Stimulated activated CD4-positive, alpha-beta T cell treated with anti-CD3 and anti-CD28 coated beads, Interleukin-12 subunit alpha, Interleukin-12 subunit beta, amount 100 ng/mL, for 4 hours (primary cell): ENCODE results near the gene NKX2-2.

Experiments
- DNase-seq: peaks from one replicate; pipeline ENCODE4 v3.0.0-alpha.2; 2020

NKX2-2 gene

GRCh38 chr20:21513881-21514540 is at the start of gene NKX2-2:
TSS of gene NKX2-2 (minus strand) at chr20:21514064. CDS start at chr20:21513669, 395 bp downstream.
- no peak for DNase-seq

DNA sequence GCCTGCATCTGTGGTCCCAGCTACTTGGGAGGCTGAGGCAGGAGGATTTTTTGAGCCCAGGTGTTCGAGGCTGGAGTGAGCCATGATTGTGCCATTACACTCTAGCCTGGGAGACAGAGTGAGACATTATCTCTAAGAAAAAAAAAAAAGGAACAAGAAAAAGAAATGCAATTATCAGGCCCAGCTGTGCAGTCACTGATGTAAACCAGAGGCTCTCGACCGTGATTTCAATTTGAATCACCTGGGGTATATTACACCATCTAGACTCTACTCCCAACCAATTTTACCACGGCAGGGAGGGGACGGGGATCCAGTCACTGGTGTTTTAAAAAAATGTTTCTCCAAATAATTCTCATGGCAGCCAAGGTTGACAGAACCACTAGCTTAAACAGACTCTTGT is 48.8 kb upstream of the NKX2-2 start:
- no peak for DNase-seq

- DNase-seq = no peak
Observed at GRCh38 chr20:21559305-21559704, 45.4 kb upstream of the NKX2-2 start.

DNA sequence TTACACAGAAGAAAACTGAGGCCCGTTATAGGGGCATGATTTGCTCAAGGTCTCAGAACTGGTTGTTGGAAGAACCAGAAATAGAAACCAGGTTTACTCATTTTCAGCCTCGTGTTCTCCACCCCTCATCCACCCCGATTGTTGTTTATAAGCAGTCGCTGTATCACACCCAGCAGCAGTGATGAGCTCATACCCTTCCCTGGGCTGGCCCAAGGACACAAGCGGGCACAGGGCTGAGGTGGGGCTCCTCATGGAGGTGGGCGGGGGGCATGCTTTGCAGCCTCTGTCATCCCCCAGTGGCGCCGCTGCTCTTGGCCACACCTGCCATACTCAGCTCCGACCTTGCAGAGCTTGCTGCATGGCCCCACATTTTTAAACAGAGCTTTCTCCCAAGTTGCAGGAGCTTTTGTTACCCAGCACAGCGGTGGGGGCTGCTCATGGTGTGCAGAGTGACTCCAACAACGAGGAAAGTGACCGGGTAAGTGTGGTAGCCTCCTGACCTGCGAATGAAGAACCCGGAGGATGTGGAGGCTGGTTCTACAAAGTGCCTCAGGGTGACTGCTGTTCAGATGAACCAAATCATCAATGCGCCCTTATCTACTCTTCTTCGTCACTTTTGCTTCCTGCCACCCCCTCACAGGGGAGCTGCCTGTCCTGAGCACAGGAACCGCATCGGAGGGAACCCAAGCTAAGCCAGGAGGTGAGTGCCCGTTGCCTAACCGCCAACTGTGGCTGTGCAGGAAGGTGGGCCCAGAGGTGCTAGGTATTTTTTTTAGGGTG is 43.6 kb upstream of the NKX2-2 start:
- no peak for DNase-seq

GRCh38 chr20:21556398-21556797 is 42.5 kb upstream of the NKX2-2 start:
- no peak for DNase-seq

- DNase-seq = no peak
Observed at GRCh38 chr20:21555470-21556120, 41.7 kb upstream of the NKX2-2 start.

DNA sequence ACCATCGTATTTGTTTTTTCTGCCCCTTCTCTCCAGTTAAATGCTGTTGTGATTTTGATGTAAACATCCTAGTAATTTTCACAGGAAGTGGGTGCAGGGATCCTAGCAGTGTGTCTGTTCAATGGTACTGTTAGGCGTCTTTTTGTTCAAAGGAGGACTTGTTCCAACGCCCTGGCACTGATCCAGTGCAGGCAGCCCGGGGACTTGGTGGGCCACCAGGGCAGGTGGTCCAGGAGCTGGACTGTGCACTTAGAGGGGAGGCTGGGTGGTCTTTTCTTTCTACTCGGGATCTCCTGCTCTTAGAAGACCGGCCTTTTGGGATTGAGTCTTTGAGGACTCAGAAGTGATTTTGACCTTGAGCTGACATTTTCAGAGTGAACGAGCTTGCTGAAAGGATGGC is 41.1 kb upstream of the NKX2-2 start:
- no peak for DNase-seq

DNA sequence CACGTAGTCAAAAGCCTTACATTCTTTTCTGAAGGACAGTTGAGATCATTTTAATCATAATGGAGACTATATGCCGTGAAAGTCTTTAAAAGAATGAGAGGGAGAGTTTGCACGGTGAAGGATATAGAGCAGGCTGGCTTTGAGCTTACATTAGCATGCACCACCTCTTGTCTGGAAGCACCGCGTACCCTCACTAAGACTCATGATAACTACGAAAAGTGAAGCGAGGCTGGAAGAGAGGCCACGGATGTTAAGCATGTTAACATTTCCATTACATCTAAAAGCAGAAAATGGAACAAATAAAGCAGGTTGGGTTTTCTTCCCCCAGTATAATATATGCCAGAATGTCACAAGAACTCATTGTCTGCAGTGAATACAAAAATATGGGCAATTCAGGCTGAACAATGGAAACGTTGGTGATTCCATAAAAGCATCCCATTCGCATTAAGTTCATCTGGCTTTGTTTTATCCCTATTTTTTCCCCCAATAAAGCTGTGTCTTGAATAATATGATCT is 40.6 kb upstream of the NKX2-2 start:
- no peak for DNase-seq

DNA sequence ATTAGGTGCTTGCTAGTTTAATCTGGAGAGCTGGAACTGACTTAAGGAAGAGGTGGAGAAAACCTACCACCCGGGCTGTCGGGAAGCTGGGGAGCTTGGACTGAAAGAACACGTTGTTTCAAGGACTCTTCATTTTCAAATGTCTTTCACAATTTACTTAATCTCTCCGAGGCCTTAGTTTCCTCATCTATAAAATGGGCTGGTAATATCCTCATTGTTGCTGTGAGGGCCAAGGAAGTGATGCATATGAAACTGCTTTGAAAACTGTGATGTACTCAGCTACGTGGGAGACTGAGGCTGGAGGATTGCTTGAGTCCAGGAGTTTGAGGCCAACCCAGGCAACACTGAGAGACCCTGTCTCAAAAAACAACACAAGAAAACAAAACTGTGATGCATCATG is 36.7 kb upstream of the NKX2-2 start:
- no peak for DNase-seq

DNA sequence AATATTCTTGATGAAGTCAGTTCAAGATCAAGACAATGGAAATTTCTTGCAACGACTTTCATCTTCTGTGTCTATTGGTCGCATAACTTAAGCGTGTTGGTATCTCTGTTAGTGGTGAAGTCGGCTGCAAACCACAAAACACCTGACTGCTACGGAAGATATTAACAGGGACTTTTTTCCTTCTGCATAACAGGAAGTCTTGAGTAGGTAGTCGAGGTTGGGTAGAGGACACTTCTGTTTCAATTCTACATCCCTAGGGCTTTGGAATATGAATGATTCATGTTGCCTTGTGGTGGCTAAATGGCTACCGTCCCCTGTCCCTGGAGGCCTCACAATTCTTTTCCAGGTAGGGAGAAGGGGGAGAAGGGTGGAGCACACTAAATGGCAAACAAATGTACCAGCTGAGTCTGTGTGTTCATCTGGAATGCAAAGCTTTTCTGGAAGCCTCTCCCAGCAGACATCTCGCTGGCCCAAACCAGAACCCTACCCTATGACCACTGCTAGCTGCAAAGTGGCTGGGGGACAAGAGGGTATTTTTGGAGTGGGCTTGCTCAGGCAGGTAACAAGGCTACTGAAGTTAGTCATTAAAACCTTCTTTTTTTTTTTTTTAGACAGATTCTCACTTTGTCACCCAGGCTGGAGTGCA is 34.6 kb upstream of the NKX2-2 start:
- peak; percentile 18 for DNase-seq

DNA sequence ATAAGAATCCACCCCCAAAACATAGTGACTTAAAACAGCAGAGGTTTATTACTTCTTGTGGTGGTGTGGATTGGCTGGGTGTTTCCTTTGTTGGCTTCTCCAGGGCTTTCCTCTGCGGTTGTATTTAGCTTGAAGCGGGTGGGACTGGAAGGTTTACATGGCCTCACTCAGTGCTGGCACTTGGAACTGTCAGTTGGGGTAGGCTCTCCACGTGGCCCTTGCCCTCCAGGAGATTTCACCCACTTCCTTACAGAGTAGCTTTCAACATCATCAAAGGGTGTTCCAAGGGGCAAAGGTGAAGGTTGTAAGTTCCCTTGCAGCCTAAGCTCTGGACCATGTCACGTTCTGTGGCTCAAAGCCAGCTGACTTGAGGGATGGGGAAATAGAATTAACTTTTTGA is 32.5 kb upstream of the NKX2-2 start:
- DNase-seq = no peak

- DNase-seq = no peak
Observed at GRCh38 chr20:21539512-21539911, 25.6 kb upstream of the NKX2-2 start.

DNA sequence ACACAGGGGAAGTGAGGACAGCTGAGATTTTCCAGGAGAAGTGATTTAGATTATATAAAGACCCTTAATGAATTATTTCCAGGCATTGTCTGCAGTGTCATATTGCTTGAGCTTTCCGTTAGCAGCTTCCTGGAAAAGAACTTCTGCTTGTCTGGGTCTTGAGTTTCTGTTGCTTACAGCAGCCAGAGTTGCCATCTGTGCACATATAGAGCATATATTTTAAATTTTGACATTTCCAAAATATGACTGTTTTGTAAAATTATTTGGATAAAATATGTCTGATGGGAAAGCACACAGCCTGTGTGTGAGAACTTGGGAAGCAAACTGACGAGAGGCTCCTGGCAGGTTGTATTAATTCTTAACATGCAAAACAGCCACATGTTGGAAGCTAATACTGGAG is 21.0 kb upstream of the NKX2-2 start:
- DNase-seq = no peak

- DNase-seq = no peak
Observed at GRCh38 chr20:21534453-21534852, 20.6 kb upstream of the NKX2-2 start.

DNA sequence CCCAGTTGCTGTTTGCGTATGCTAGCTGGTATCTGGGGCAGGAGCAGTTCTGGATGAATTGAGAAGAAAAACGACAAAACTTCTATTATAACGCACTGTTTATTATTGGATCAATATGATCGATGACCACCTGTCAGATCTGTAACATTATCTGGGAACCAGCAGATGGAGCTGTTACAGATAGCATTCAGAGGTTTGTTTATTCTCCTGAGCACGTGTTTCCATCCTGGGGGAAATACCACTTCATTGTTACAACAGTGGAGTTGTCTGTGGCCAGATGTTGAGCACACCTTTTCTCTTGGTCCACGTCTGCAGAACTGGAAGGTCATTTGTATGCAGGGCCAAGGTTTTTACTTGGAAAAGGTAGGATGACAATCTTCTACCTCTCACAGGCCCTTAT is 16.0 kb upstream of the NKX2-2 start:
- DNase-seq = no peak

DNA sequence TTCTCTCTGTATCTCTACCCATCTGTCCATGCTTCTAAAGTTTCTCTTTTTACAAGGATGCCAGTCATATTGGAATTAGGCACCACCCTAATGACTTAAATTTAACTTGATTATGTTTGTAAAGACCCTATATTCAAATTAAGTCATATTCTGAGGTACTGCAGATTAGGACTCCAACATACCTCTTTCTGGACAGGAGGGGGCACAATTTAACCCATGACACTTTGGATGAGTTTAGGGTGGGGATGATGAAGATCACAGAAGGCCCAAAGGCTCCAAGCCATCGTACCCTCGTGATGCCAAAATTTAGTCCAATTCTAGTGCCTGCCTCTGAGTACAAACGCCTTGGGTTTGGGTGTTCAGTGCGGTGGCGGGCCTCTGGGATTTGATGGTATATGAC is 15.0 kb upstream of the NKX2-2 start:
- no peak for DNase-seq

DNA sequence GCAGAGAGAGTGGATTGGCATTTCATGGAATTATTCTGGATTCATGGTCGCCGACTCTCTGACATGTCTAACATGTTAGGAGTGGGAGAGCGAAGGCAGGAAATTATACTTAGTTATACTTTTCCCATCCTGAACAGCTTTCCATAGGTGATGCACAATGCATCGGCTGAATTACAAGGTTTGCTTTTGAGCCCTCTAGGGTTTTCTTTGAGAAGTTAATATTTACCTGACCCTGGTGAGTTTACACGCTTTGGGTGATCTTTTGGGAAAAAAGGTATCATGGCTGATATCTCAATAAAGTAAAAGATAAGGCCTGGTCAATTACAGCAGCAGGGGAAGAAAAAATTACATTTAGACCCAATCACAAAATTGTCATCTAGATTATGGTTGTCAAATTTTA is 14.0 kb upstream of the NKX2-2 start:
- no peak for DNase-seq

DNA sequence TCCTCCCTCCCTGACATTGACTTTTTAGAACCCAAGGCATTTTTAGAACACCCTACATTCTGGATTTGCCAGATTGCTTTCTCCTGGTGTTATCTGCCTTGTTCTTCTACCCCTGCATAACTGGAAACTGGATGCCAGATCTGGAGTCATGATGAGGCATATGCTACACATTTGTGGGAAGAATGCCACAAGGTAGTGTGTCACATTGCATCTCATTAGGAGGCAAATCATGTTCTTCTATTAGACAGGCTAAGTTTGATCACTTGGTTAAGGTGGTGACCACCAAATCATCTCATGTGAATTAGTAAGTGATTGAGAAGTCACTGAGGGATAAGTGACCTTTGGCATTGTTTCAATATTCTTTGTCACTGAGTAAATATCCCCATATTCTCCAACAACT is 12.9 kb upstream of the NKX2-2 start:
- no peak for DNase-seq

GRCh38 chr20:21523895-21524294 is 10.0 kb upstream of the NKX2-2 start:
- no peak for DNase-seq

- DNase-seq = no peak
Observed at GRCh38 chr20:21523281-21523868, 9.5 kb upstream of the NKX2-2 start.

DNA sequence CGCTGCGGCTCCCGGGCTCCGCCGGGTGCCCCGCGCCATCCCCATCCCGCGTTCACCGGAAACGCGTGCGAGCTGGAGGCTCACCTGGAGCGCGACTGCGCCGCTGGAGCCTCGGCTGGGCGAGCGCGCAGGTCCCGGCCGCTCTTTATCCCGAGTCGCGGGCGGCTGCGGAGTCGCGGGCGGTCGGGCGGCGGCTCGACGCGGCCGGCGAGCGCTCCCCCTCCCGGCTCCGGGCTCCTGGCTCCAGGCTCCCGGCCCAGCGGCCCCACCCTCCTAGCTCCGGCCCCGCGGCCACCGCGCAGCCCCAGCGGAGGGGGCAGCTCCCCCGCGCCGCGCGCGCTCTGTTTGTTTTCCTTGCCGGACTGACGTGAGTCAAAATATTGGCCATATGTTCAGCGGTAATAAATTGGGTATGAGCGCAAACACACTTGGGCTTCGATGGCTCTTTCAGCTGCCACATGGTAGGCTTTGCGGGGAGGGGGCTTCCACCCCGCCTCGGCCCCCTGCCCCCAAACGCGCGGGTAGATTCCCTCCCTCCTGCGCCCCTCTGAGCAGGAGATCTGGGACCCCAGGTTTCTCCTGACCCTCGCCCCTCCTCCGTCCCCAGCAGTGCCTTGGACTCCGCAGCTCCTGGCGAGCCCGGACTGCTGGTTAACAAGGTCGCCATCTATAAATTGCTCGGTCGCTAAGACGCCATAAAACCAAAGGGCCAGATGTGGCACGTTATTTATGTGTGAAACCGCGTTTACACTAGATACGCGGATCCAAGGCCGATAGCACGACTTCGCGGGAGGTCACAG is 8.8 kb upstream of the NKX2-2 start:
- DNase-seq = no peak
